ENCODE data around the gene RBM18. TPM values are rescaled to one million over a fixed set of nuclear protein-coding genes. Genes with fewer than 3 reads are reported as not detected.

Gene RBM18
- total RNA-seq, 4 donors from 2014 or later: 10.3 to 11.8 (median 11.1) TPM

- intact Hi-C loops (cut with DNase I; ENCODE audit: low total_unique reads): no loop called here
- 66 to 75% methylated on average over 7 of the region's 7 CpGs for WGBS, 2 donors
- no peak for DNase-seq (ENCODE audit: low spot score in 2 of 2)
- no peak overlapping the region for H3K4me3 ChIP-seq (ENCODE audit: low read depth, poor library complexity, severe bottlenecking)
- no peak for TF ChIP-seq POLR2A (IDR thresholded peaks at IDR 0.05)
- TF ChIP-seq, protein P1, sequence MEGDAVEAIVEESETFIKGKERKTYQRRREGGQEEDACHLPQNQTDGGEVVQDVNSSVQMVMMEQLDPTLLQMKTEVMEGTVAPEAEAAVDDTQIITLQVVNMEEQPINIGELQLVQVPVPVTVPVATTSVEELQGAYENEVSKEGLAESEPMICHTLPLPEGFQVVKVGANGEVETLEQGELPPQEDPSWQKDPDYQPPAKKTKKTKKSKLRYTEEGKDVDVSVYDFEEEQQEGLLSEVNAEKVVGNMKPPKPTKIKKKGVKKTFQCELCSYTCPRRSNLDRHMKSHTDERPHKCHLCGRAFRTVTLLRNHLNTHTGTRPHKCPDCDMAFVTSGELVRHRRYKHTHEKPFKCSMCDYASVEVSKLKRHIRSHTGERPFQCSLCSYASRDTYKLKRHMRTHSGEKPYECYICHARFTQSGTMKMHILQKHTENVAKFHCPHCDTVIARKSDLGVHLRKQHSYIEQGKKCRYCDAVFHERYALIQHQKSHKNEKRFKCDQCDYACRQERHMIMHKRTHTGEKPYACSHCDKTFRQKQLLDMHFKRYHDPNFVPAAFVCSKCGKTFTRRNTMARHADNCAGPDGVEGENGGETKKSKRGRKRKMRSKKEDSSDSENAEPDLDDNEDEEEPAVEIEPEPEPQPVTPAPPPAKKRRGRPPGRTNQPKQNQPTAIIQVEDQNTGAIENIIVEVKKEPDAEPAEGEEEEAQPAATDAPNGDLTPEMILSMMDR (IDR thresholded peaks at IDR 0.05): no peak
Measured at GRCh38 chr9:122212473-122213004, 52.1 kb downstream of the RBM18 start.

- no peak overlapping the region for H3K4me3 ChIP-seq (ENCODE audit: low read depth, poor library complexity, severe bottlenecking)
- DNase-seq (ENCODE audit: low spot score in 2 of 2): no peak
- TF ChIP-seq, protein P1 (IDR thresholded peaks at IDR 0.05): no peak
- no peak for TF ChIP-seq POLR2A (IDR thresholded peaks at IDR 0.05)
- intact Hi-C loops (cut with DNase I; ENCODE audit: low total_unique reads): no loop called here
- 86 to 96% methylated on average over 10 to 12 of the region's 12 CpGs for WGBS, 2 donors
Measured at GRCh38 chr9:122209451-122209850, 55.2 kb downstream of the RBM18 start.

DNA sequence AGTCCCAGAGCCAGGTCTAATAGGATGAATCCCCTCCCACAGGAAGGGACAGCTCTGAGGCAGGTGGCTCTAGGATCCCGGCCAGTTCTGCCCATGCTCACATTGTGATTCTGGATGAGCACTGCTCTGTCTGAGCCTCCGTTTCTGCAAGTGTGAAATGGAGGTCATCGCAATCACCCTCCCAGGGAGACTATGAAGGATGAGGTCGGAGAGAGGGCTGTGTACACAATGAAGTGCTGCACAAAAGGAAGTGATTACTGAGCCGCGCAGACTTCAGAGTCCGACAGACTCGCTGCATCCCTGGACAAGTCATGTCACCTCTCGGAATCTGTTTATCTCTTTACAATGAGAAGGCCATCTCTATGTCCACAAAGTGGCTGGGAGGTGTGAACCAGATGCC is 57.5 kb downstream of the RBM18 start:
- 79 to 84% methylated on average over 9 of the region's 9 CpGs for WGBS, 2 donors
- no peak overlapping the region for H3K4me3 ChIP-seq (ENCODE audit: low read depth, poor library complexity, severe bottlenecking)
- DNase-seq (ENCODE audit: low spot score in 2 of 2): no peak
- intact Hi-C loops (cut with DNase I; ENCODE audit: low total_unique reads): no loop called here
- TF ChIP-seq, protein P1 (IDR thresholded peaks at IDR 0.05): no peak
- no peak for TF ChIP-seq POLR2A (IDR thresholded peaks at IDR 0.05)

DNA sequence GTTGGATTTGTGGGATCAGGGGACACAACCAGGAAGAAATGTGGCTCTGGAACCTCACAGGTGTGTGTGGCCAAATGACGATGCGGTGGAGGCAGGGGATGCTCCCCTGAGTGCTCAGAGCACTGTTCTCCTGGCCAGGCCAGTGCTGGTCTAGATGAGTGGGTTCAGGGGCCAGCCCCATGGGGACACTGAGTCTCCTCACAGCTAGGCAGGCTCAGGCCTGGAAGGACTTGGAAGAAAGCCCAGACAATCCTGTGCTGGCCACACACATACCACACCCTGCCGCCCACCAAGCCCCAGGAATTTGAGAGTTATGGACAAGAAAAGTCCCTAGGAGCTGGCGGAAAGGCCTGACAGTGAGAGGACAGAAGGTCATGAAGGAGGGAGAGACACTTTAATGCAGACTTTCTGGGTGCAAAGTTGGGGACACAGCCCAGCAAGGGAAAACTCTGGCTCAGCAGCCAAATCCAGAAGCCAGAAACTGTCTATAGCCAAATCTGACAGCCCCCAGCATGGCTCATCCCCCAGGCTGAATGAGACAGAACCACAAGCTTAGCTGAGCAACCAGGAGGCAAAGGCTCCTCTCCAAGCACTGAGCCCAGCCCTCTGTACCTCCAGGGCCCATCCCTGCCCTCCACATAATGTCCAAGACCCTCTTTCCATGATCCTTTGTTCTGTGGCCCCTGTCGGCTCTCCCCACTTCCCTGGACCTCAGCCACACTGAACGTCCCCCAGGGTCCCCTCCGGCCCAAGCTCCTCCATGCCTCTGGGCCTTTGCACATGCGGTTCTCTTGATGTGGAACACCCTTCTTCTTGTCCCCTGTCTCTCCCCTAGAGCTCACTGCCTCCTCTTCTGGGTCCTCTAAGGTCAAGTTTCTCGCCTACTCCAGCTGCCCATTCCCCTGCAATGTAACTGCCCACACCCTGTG is 58.3 kb downstream of the RBM18 start:
- intact Hi-C loops (cut with DNase I; ENCODE audit: low total_unique reads): no loop called here
- 86 to 87% methylated on average over 9 of the region's 9 CpGs for WGBS, 2 donors
- DNase-seq (ENCODE audit: low spot score in 2 of 2): no peak
- no peak overlapping the region for H3K4me3 ChIP-seq (ENCODE audit: low read depth, poor library complexity, severe bottlenecking)
- TF ChIP-seq, protein P1 (IDR thresholded peaks at IDR 0.05): no peak
- no peak for TF ChIP-seq POLR2A (IDR thresholded peaks at IDR 0.05)

- intact Hi-C loops (cut with DNase I; ENCODE audit: low total_unique reads): no loop called here
- DNase-seq (ENCODE audit: low spot score in 2 of 2): no peak
- 89 to 92% methylated on average over 7 to 8 of the region's 8 CpGs for WGBS, 2 donors
- no peak for TF ChIP-seq POLR2A (IDR thresholded peaks at IDR 0.05)
- TF ChIP-seq, protein P1 (IDR thresholded peaks at IDR 0.05): no peak
- no peak overlapping the region for H3K4me3 ChIP-seq (ENCODE audit: low read depth, poor library complexity, severe bottlenecking)
Measured at GRCh38 chr9:122205176-122205575, 59.5 kb downstream of the RBM18 start.

All from lower leg skin (tissue), 4 donors.